H9 (cell line): Measurements from ENCODE around the gene CPA3. TPM values are rescaled to one million over a fixed set of nuclear protein-coding genes. Genes with fewer than 3 reads are reported as not detected.

Experiments used
- DNase-seq: peaks from one replicate; pipeline ENCODE4 v3.0.0-alpha.2; 2017
- H2AFZ ChIP-seq: one replicate; pipeline ENCODE4 v1.6.1; 2013; ENCODE audit warnings: mild to moderate bottlenecking, low read length, control low read depth, moderate library complexity
- H2AK5ac ChIP-seq: 2 replicates; pipeline ENCODE4 v1.6.1; 2013; ENCODE audit warnings: low read length, control low read depth, mixed read lengths; ENCODE audit not compliant: insufficient read length
- H2BK120ac ChIP-seq: one replicate; pipeline ENCODE4 v1.6.1; 2013; ENCODE audit warnings: low read depth, mild to moderate bottlenecking, low read length, control low read depth, inconsistent platforms; ENCODE audit not compliant: poor library complexity, severe bottlenecking
- H2BK12ac ChIP-seq: 2 replicates; pipeline ENCODE4 v1.6.1; 2013; ENCODE audit warnings: low read length, control low read depth, mixed read lengths, low read depth; ENCODE audit not compliant: insufficient read length
- H2BK15ac ChIP-seq: 2 replicates; pipeline ENCODE4 v1.6.1; 2013; ENCODE audit warnings: low read depth, low read length, control low read depth
- H2BK20ac ChIP-seq: one replicate; pipeline ENCODE4 v1.6.1; 2013; ENCODE audit warnings: low read depth, mild to moderate bottlenecking, low read length, control low read depth, inconsistent platforms; ENCODE audit not compliant: poor library complexity, severe bottlenecking
- H2BK5ac ChIP-seq: 2 replicates; pipeline ENCODE4 v1.6.1; 2013; ENCODE audit warnings: low read length, control low read depth, mixed read lengths; ENCODE audit not compliant: insufficient read length
- H3K14ac ChIP-seq: 2 replicates; pipeline ENCODE4 v1.6.1; 2013; ENCODE audit warnings: low read length, control low read depth; ENCODE audit not compliant: insufficient read depth
- H3K18ac ChIP-seq: 2 replicates; pipeline ENCODE4 v1.6.1; 2013; ENCODE audit warnings: low read depth, mild to moderate bottlenecking, mixed read lengths, low read length, control low read depth; ENCODE audit not compliant: insufficient read length
- H3K23ac ChIP-seq: 2 replicates; pipeline ENCODE4 v1.6.1; 2013; ENCODE audit warnings: low read length, control low read depth, mixed read lengths, low read depth; ENCODE audit not compliant: insufficient read length
- H3K23me2 ChIP-seq: 2 replicates; pipeline ENCODE4 v1.6.1; 2013; ENCODE audit warnings: low read depth, mild to moderate bottlenecking, mixed read lengths, low read length, control low read depth; ENCODE audit not compliant: insufficient read length, poor library complexity, severe bottlenecking
- H3K27ac ChIP-seq: 2 replicates; pipeline ENCODE4 v1.5.1; 2013; ENCODE audit warnings: low read length, control low read depth, mixed read lengths, low read depth; ENCODE audit not compliant: insufficient read length
- H3K27me3 ChIP-seq: 2 replicates; pipeline ENCODE4 v1.6.1; 2013; ENCODE audit warnings: low read length, control low read depth, inconsistent platforms; ENCODE audit not compliant: insufficient read depth
- H3K4ac ChIP-seq: 2 replicates; pipeline ENCODE4 v1.6.1; 2013; ENCODE audit warnings: low read depth, mild to moderate bottlenecking, control low read depth, inconsistent platforms, low read length, moderate library complexity
- H3K4me1 ChIP-seq: 2 replicates; pipeline ENCODE4 v1.6.1; 2013; ENCODE audit warnings: low read length, control low read depth, inconsistent platforms; ENCODE audit not compliant: insufficient read depth
- H3K4me2 ChIP-seq: 2 replicates; pipeline ENCODE4 v1.6.1; 2013; ENCODE audit warnings: low read length, control low read depth, mixed read lengths; ENCODE audit not compliant: insufficient read length, insufficient read depth
- H3K56ac ChIP-seq: 2 replicates; pipeline ENCODE4 v1.6.1; 2013; ENCODE audit warnings: low read depth, mild to moderate bottlenecking, mixed read lengths, low read length, control low read depth; ENCODE audit not compliant: insufficient read length
- H3K79me1 ChIP-seq: 2 replicates; pipeline ENCODE4 v1.6.1; 2013; ENCODE audit warnings: low read depth, mild to moderate bottlenecking, moderate library complexity, low read length, control low read depth, inconsistent platforms; ENCODE audit not compliant: insufficient read depth, poor library complexity, severe bottlenecking
- H3K79me2 ChIP-seq: 2 replicates; pipeline ENCODE4 v1.6.1; 2013; ENCODE audit warnings: low read length, control low read depth, inconsistent platforms; ENCODE audit not compliant: insufficient read depth
- H3K9ac ChIP-seq: 2 replicates; pipeline ENCODE4 v1.6.1; 2013; ENCODE audit warnings: low read length, control low read depth, mixed read lengths; ENCODE audit not compliant: insufficient read length; ENCODE audit errors: extremely low read depth
- H3K9me3 ChIP-seq: one replicate; pipeline ENCODE4 v1.6.1; 2013; ENCODE audit warnings: low read depth, low read length, inconsistent platforms; ENCODE audit not compliant: control insufficient read depth
- H3T11ph ChIP-seq: one replicate; pipeline ENCODE4 v1.6.1; 2013; ENCODE audit warnings: mild to moderate bottlenecking, low read length, control low read depth, inconsistent platforms
- H4K20me1 ChIP-seq: one replicate; pipeline ENCODE4 v1.6.1; 2013; ENCODE audit not compliant: control insufficient read depth, insufficient read length, insufficient read depth
- H4K5ac ChIP-seq: 2 replicates; pipeline ENCODE4 v1.6.1; 2013; ENCODE audit warnings: low read depth, mild to moderate bottlenecking, mixed read lengths, low read length, control low read depth; ENCODE audit not compliant: insufficient read length
- H4K8ac ChIP-seq: replicated peaks from 2 replicates; pipeline ENCODE4 v1.6.1; 2013; ENCODE audit warnings: low read length, control low read depth, mixed read lengths, low read depth; ENCODE audit not compliant: insufficient read length
- H4K91ac ChIP-seq: 2 replicates; pipeline ENCODE4 v1.6.1; 2013; ENCODE audit warnings: low read depth, mild to moderate bottlenecking, moderate library complexity, mixed read lengths, low read length, control low read depth; ENCODE audit not compliant: insufficient read length
- H3K27ac Mint-ChIP-seq, 3 experiments: 2 replicates in 2 of 3; 3 replicates in 1 of 3; pipeline ENCODE4 v1.8.0; 2020 to 2021; ENCODE audit warnings: mixed read lengths in 3 of 3, mild to moderate bottlenecking in 1 of 3, moderate library complexity in 1 of 3
- H3K27me3 Mint-ChIP-seq: 2 replicates; pipeline ENCODE4 v1.8.0; 2021; ENCODE audit warnings: low read depth, mild to moderate bottlenecking, moderate library complexity, mixed read lengths
- H3K36me3 Mint-ChIP-seq, 3 experiments: 2 replicates in 2 of 3; 3 replicates in 1 of 3; pipeline ENCODE4 v1.8.0; 2020 to 2021; ENCODE audit warnings: low read depth in 3 of 3, mixed read lengths in 3 of 3; ENCODE audit not compliant: insufficient read depth in 1 of 3
- H3K4me1 Mint-ChIP-seq, 2 experiments: 2 replicates each; pipeline ENCODE4 v1.8.0; 2020; ENCODE audit warnings: mixed read lengths in 2 of 2
- H3K4me3 Mint-ChIP-seq, 2 experiments: 2 replicates in 1 of 2; 3 replicates in 1 of 2; pipeline ENCODE4 v1.8.0; 2020 to 2021; ENCODE audit warnings: mild to moderate bottlenecking in 2 of 2, mixed read lengths in 2 of 2, moderate library complexity in 1 of 2
- H3K9me3 Mint-ChIP-seq, 2 experiments: 2 replicates in 1 of 2; 3 replicates in 1 of 2; pipeline ENCODE4 v1.8.0; 2020; ENCODE audit warnings: mild to moderate bottlenecking in 2 of 2, mixed read lengths in 2 of 2, moderate library complexity in 1 of 2
- CTCF ChIP-seq: fragments of 200-600 bp; sonication (generic); conservative IDR thresholded peaks from 3 replicates; pipeline ENCODE4 v1.8.0; 2021; ENCODE audit warnings: antibody characterized with exemption, mild to moderate bottlenecking
- WGBS: extraction: QIAGEN DNeasy Blood & Tissue Kit; methylation state at CpG from one replicate; pipeline ENCODE4 v1.1.7; 2013; ENCODE audit warnings: missing lambda C conversion rate, low lambda C conversion rate, mixed read lengths; ENCODE audit not compliant: insufficient read length; ENCODE audit errors: extremely low coverage; 5-methylcytosine and 5-hydroxymethylcytosine counted together
- total RNA-seq: library from RNA; stranded (reverse); gene quantifications from 2 replicates; pipeline ENCODE4 v1.2.1, GENCODE V29; 2021

CPA3 gene
- total RNA-seq, 1 experiment from 2014 or later = not detected

- Histone ChIP-seq H3K23ac (no peak overlapping the region), H2BK20ac (no peak overlapping the region), H2BK15ac (no peak overlapping the region), H3T11ph (no peak overlapping the region), H3K4ac (no peak overlapping the region), H2AFZ (no peak overlapping the region), H3K9ac (no peak overlapping the region), H3K56ac (no peak overlapping the region), H3K79me1 (no peaks in the 10 kb centered on the region), H3K27ac (no peak overlapping the region), H4K91ac (no peak overlapping the region), H3K9me3 (no peaks in the 10 kb centered on the region), H4K5ac (no peak overlapping the region), H2BK120ac (no peak overlapping the region), H4K8ac (no peak overlapping the region), H3K14ac (no peak overlapping the region), H2BK5ac (no peak overlapping the region), H2AK5ac (no peak overlapping the region), H3K4me2 (no peak overlapping the region), H3K18ac (no peak overlapping the region), H3K27me3 (no peaks in the 10 kb centered on the region), H3K79me2 (no peaks in the 10 kb centered on the region), H2BK12ac (no peak overlapping the region), H3K4me1 (no peaks in the 10 kb centered on the region), H3K23me2 (no peaks in the 10 kb centered on the region), H4K20me1 (no peaks in the 10 kb centered on the region)
- Mint-ChIP-seq H3K27ac (no peak overlapping the region), H3K27me3 (no peaks in the 10 kb centered on the region), H3K9me3 (no peaks in the 10 kb centered on the region), H3K36me3 (no peaks in the 10 kb centered on the region), H3K4me3 (no peak overlapping the region), H3K4me1 (no peaks in the 10 kb centered on the region)
- no peak for TF ChIP-seq CTCF
- no peak for DNase-seq
- no CpG with 5 or more reads among the region's 1 CpG for WGBS
Measured at GRCh38 chr3:148847351-148847750, 17.7 kb upstream of the CPA3 start.
